ENCODE results near the gene PHAF1. TPM values are rescaled to one million over a fixed set of nuclear protein-coding genes. Genes with fewer than 3 reads are reported as not detected.

PHAF1 gene
- total RNA-seq, 1 experiment from 2014 or later = 19.2 TPM

DNA sequence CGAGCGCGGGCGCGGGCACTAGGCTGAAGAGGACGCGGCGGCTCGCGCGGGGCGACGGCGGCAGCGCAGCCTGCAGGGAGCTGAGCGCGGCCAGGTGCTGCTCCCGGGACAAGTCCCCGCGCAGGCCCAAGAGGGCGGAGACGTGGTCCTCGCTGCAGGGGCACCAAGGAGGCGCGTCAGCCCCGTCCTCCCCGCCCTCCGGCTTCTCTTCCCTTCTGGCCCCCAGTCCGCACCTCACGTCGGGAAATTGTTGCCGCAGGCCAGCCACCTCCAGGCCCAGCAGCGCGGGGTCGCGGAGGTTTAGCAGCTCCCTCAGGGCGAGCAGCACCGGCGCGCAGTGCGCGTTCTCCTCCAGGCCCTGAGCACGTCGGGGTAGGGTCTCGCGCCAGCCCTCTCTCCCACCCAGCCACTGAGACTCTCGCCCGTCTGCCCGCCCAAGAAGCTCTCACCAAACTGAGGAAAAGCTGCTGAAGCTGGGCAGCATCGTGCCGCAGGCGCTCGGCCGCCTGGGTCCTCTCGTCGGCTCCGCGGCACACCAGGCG, 74.8 kb downstream of the PHAF1 start:
- Histone ChIP-seq H4K20me1 (ENCODE audit: insufficient read depth) (no peaks in the 10 kb centered on the region), H3K4me1 (ENCODE audit: control insufficient read depth in 1 of 2, insufficient read depth in 2 of 2, low read length in 2 of 2) (peaks cover 13 to 46% of the 10 kb centered on the region in 2 experiments; a peak in 3 of 4 replicates), H3K79me2 (ENCODE audit: insufficient read depth, low read length) (peaks cover 11% of the 10 kb centered on the region), H3K4me2 (ENCODE audit: low read length) (peak overlapping the region; percentile 82), H3K4me3 (replicated peaks in 1 of 2; ENCODE audit: low read depth in 1 of 2, low read length in 2 of 2) (peak overlapping the region; percentile 68 to 71; a peak in 2 of 4 replicates), H3K36me3 (ENCODE audit: control insufficient read depth in 1 of 2, insufficient read depth in 2 of 2, low read length in 2 of 2) (no peaks in the 10 kb centered on the region), H3K9me3 (ENCODE audit: control insufficient read depth in 1 of 2, insufficient read depth in 1 of 2, low read depth in 1 of 2, low read length in 2 of 2) (no peaks in the 10 kb centered on the region), H2AFZ (ENCODE audit: low read depth, low read length, poor library complexity, severe bottlenecking) (no peak overlapping the region), H3K27me3 (ENCODE audit: insufficient read depth, low read length) (no peaks in the 10 kb centered on the region), H3K9ac (ENCODE audit: low read length) (peak overlapping the region; percentile 79; the same call in 1 of the 2 replicates), H3K27ac (ENCODE audit: low read depth, low read length) (peak overlapping the region; percentile 95), H3K9me2 (ENCODE audit: insufficient read depth) (no peaks in the 10 kb centered on the region)
- BruUV-seq (replicated peaks) = no TSS peak
- TF ChIP-seq, protein P1, sequence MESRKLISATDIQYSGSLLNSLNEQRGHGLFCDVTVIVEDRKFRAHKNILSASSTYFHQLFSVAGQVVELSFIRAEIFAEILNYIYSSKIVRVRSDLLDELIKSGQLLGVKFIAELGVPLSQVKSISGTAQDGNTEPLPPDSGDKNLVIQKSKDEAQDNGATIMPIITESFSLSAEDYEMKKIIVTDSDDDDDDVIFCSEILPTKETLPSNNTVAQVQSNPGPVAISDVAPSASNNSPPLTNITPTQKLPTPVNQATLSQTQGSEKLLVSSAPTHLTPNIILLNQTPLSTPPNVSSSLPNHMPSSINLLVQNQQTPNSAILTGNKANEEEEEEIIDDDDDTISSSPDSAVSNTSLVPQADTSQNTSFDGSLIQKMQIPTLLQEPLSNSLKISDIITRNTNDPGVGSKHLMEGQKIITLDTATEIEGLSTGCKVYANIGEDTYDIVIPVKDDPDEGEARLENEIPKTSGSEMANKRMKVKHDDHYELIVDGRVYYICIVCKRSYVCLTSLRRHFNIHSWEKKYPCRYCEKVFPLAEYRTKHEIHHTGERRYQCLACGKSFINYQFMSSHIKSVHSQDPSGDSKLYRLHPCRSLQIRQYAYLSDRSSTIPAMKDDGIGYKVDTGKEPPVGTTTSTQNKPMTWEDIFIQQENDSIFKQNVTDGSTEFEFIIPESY (IDR thresholded peaks at IDR 0.05; ENCODE audit: extremely low read depth, insufficient replicate concordance, low read length) = no peak
- no peak for TF ChIP-seq POLR2A (IDR thresholded peaks at IDR 0.05; ENCODE audit: borderline replicate concordance, extremely low read depth, insufficient read depth, insufficient read length)
- ATAC-seq (no peak), DNase-seq (ENCODE audit: low read depth, low spot score) (no peak)
- RAD21 ChIA-PET (ENCODE audit: low non-redundant PET in 1 of 2, low total read pairs in 2 of 2, uncharacterized antibody in 2 of 2, unreplicated experiment in 2 of 2) = interaction anchor here in 1 of 2 experiments (1.2 kb wide), 2 partner anchors 155 to 166 kb away, joined by 3 to 16 read pairs; no protein-coding TSS in a partner anchor
- POLR2A ChIA-PET = interaction anchor here (1.5 kb wide), 1 partner anchor 42 kb away, joined by 3 read pairs; the partner anchor contains the start of gene TMEM208
- CTCF ChIA-PET = interaction anchor here (0.9 to 1.5 kb wide), 11 partner anchors 14 to 289 kb away, joined by 3 to 12 read pairs (median 5); partner anchors contain the start of genes ELMO3 and NOL3
- intact Hi-C loops (cut with micrococcal nuclease) = no loop called here

- peak; percentile 67 for DNase-seq (ENCODE audit: low read depth, low spot score)
- Histone ChIP-seq H3K36me3 (ENCODE audit: control insufficient read depth in 1 of 2, insufficient read depth in 2 of 2, low read length in 2 of 2) (no peaks in the 10 kb centered on the region), H3K79me2 (ENCODE audit: insufficient read depth, low read length) (peaks cover 11% of the 10 kb centered on the region), H3K9me3 (ENCODE audit: control insufficient read depth in 1 of 2, insufficient read depth in 1 of 2, low read depth in 1 of 2, low read length in 2 of 2) (no peaks in the 10 kb centered on the region), H3K4me2 (ENCODE audit: low read length) (peak overlapping the region; percentile 53), H3K27me3 (ENCODE audit: insufficient read depth, low read length) (no peaks in the 10 kb centered on the region), H4K20me1 (ENCODE audit: insufficient read depth) (no peaks in the 10 kb centered on the region), H3K4me1 (ENCODE audit: control insufficient read depth in 1 of 2, insufficient read depth in 2 of 2, low read length in 2 of 2) (peaks cover 10 to 43% of the 10 kb centered on the region in 2 experiments; a peak in 3 of 4 replicates), H2AFZ (ENCODE audit: low read depth, low read length, poor library complexity, severe bottlenecking) (no peak overlapping the region), H3K9ac (ENCODE audit: low read length) (no peak overlapping the region), H3K9me2 (ENCODE audit: insufficient read depth) (no peaks in the 10 kb centered on the region), H3K4me3 (replicated peaks in 1 of 2; ENCODE audit: low read depth in 1 of 2, low read length in 2 of 2) (no peak overlapping the region), H3K27ac (ENCODE audit: low read depth, low read length) (no peak overlapping the region; the same call in 1 of the 2 replicates)
- intact Hi-C loops (cut with micrococcal nuclease) = loop anchor here (1.0 kb wide), 2 partner anchors 167 to 208 kb away; no protein-coding TSS in a partner anchor
- ChIA-PET POLR2A (interaction anchor here (1.5 kb wide), 1 partner anchor 42 kb away, joined by 3 read pairs; the partner anchor contains the start of gene TMEM208), RAD21 (ENCODE audit: low non-redundant PET in 1 of 2, low total read pairs in 2 of 2, uncharacterized antibody in 2 of 2, unreplicated experiment in 2 of 2) (interaction anchor here in 1 of 2 experiments (0.6 to 1.2 kb wide), 3 partner anchors 154 to 215 kb away, joined by 3 to 16 read pairs (median 3); no protein-coding TSS in a partner anchor), CTCF (interaction anchor here (0.7 to 1.5 kb wide), 13 partner anchors 13 to 290 kb away, joined by 3 to 12 read pairs (median 4); partner anchors contain the start of genes ELMO3 and NOL3)
- TSS peak; percentile 38 for BruUV-seq (replicated peaks)
- peak; percentile 61 for ATAC-seq
- TF ChIP-seq ZNF274 (IDR thresholded peaks at IDR 0.05; ENCODE audit: low read depth, low read length) (no peak), ELF1 (IDR thresholded peaks at IDR 0.05; ENCODE audit: borderline replicate concordance, low read depth) (no peak), YY1 (IDR thresholded peaks at IDR 0.05; ENCODE audit: extremely low read depth, insufficient replicate concordance, low read depth, low read length) (peak; percentile 46), POLR2AphosphoS5 (IDR thresholded peaks at IDR 0.05; ENCODE audit: low read depth, low read length) (0 out of 2 replicates have a peak, but pooled peaks have one; percentile 26)
- TF ChIP-seq, protein P2, sequence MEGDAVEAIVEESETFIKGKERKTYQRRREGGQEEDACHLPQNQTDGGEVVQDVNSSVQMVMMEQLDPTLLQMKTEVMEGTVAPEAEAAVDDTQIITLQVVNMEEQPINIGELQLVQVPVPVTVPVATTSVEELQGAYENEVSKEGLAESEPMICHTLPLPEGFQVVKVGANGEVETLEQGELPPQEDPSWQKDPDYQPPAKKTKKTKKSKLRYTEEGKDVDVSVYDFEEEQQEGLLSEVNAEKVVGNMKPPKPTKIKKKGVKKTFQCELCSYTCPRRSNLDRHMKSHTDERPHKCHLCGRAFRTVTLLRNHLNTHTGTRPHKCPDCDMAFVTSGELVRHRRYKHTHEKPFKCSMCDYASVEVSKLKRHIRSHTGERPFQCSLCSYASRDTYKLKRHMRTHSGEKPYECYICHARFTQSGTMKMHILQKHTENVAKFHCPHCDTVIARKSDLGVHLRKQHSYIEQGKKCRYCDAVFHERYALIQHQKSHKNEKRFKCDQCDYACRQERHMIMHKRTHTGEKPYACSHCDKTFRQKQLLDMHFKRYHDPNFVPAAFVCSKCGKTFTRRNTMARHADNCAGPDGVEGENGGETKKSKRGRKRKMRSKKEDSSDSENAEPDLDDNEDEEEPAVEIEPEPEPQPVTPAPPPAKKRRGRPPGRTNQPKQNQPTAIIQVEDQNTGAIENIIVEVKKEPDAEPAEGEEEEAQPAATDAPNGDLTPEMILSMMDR (IDR thresholded peaks at IDR 0.05 in 2 of 3, conservative IDR thresholded peaks at IDR 0.05 in 1 of 3; ENCODE audit: borderline replicate concordance in 1 of 3, insufficient read depth in 1 of 3, low read depth in 2 of 3, low read length in 2 of 3) = peak in 2 of 3 experiments; percentile 80; a peak in 4 of 6 replicates
Measured at GRCh38 chr16:67184995-67185650, 75.4 kb downstream of the PHAF1 start.
